ENCODE data around the gene DLGAP4.
A peak's percentile ranks its signal among the peaks of the same experiment; 100 is the strongest.
"Not testable (repeated sequence)": the region's sequence is repeated elsewhere in the genome, so short reads cannot be mapped to it uniquely, and the experiment has no call there.

Gene DLGAP4

GRCh38 chr20:36372666-36373065, 66.5 kb downstream of the DLGAP4 start:
- FAIRE-seq = no peak
- DNase-seq (ENCODE audit: insufficient read length, low spot score) = no peak

- FAIRE-seq (no peak), DNase-seq (ENCODE audit: insufficient read length, low spot score) (no peak)
Observed at GRCh38 chr20:36373089-36373488, 67.0 kb downstream of the DLGAP4 start.

- DNase-seq (ENCODE audit: insufficient read length, low spot score) (no peak), FAIRE-seq (no peak)
Observed at GRCh38 chr20:36374995-36375394, 68.9 kb downstream of the DLGAP4 start.

GRCh38 chr20:36377348-36378326, 71.5 kb downstream of the DLGAP4 start:
- DNase-seq (ENCODE audit: insufficient read length, low spot score) (no peak), FAIRE-seq (no peak)

- no peak for DNase-seq (ENCODE audit: insufficient read length, low spot score)
- FAIRE-seq = no peak
Observed at GRCh38 chr20:36378686-36379085, 72.5 kb downstream of the DLGAP4 start.

GRCh38 chr20:36379914-36380313, 73.8 kb downstream of the DLGAP4 start:
- DNase-seq (ENCODE audit: insufficient read length, low spot score); FAIRE-seq: not testable (repeated sequence)

GRCh38 chr20:36384022-36384619, 78.0 kb downstream of the DLGAP4 start:
- FAIRE-seq (no peak), DNase-seq (ENCODE audit: insufficient read length, low spot score) (peak; percentile 26)

GRCh38 chr20:36385503-36385902, 79.4 kb downstream of the DLGAP4 start:
- DNase-seq (ENCODE audit: insufficient read length, low spot score) = no peak
- no peak for FAIRE-seq

GRCh38 chr20:36386236-36386635, 80.1 kb downstream of the DLGAP4 start:
- no peak for DNase-seq (ENCODE audit: insufficient read length, low spot score)
- FAIRE-seq = no peak

GRCh38 chr20:36390269-36390668, 84.1 kb downstream of the DLGAP4 start:
- DNase-seq (ENCODE audit: insufficient read length, low spot score) = no peak
- FAIRE-seq = no peak

- no peak for FAIRE-seq
- no peak for DNase-seq (ENCODE audit: insufficient read length, low spot score)
Observed at GRCh38 chr20:36390719-36391415, 84.7 kb downstream of the DLGAP4 start.

GRCh38 chr20:36391456-36391855, 85.3 kb downstream of the DLGAP4 start:
- FAIRE-seq (no peak), DNase-seq (ENCODE audit: insufficient read length, low spot score) (no peak)

- no peak for DNase-seq (ENCODE audit: insufficient read length, low spot score)
- no peak for FAIRE-seq
Observed at GRCh38 chr20:36391955-36392354, 85.8 kb downstream of the DLGAP4 start.

- DNase-seq (ENCODE audit: insufficient read length, low spot score) (no peak), FAIRE-seq (no peak)
Observed at GRCh38 chr20:36392989-36393388, 86.8 kb downstream of the DLGAP4 start.

- FAIRE-seq = no peak
- no peak for DNase-seq (ENCODE audit: insufficient read length, low spot score)
Observed at GRCh38 chr20:36394340-36394965, 88.3 kb downstream of the DLGAP4 start.

- no peak for DNase-seq (ENCODE audit: insufficient read length, low spot score)
- FAIRE-seq = no peak
Observed at GRCh38 chr20:36396340-36396739, 90.2 kb downstream of the DLGAP4 start.

GRCh38 chr20:36396847-36397630, 90.9 kb downstream of the DLGAP4 start:
- FAIRE-seq (no peak), DNase-seq (ENCODE audit: insufficient read length, low spot score) (no peak)

- no peak for DNase-seq (ENCODE audit: insufficient read length, low spot score)
- no peak for FAIRE-seq
Observed at GRCh38 chr20:36398515-36398914, 92.4 kb downstream of the DLGAP4 start.

- DNase-seq (ENCODE audit: insufficient read length, low spot score) (peak; percentile 56), FAIRE-seq (no peak)
Observed at GRCh38 chr20:36399147-36399968, 93.2 kb downstream of the DLGAP4 start.
